Neural cell (in vitro differentiated cells): ENCODE results near the gene LARP1. TPM values are rescaled to one million over a fixed set of nuclear protein-coding genes. Genes with fewer than 3 reads are reported as not detected.

ENCODE experiments used
- H2AFZ ChIP-seq: fragments of 200-600, 300-800 bp; sonication (generic), shearing (Covaris generic); 2 replicates; pipeline ENCODE4 v1.6.0; 2014; ENCODE audit warnings: low read depth, mild to moderate bottlenecking, antibody characterized with exemption, low read length, moderate library complexity
- H3F3A ChIP-seq: fragments of 200-600 bp; shearing (Covaris generic); 2 replicates; pipeline ENCODE4 v1.6.1; 2016; ENCODE audit warnings: mild to moderate bottlenecking, moderate library complexity, mixed read lengths, antibody characterized with exemption, low read length; ENCODE audit not compliant: insufficient read depth, poor library complexity, severe bottlenecking
- H3K27ac ChIP-seq: fragments of 200-600, 300-800 bp; sonication (generic), shearing (Covaris generic); 2 replicates; pipeline ENCODE4 v1.5.1; 2014; ENCODE audit warnings: mild to moderate bottlenecking, low read length, moderate library complexity
- H3K27me3 ChIP-seq: fragments of 300-800, 200-600 bp; sonication (generic), shearing (Covaris generic); 2 replicates; pipeline ENCODE4 v1.6.0; 2014; ENCODE audit warnings: mild to moderate bottlenecking, low read depth, low read length, moderate library complexity; ENCODE audit not compliant: insufficient read depth
- H3K36me3 ChIP-seq: fragments of 300-800, 200-600 bp; sonication (generic), shearing (Covaris generic); 2 replicates; pipeline ENCODE4 v1.5.1; 2014; ENCODE audit warnings: mild to moderate bottlenecking, antibody characterized with exemption, low read length, moderate library complexity; ENCODE audit not compliant: insufficient read depth
- H3K4me2 ChIP-seq: fragments of 300-800, 200-600 bp; sonication (generic), shearing (Covaris generic); 2 replicates; pipeline ENCODE4 v1.6.0; 2014; ENCODE audit warnings: mild to moderate bottlenecking, low read length
- H3K4me3 ChIP-seq: fragments of 300-800, 200-600 bp; sonication (generic), shearing (Covaris generic); 2 replicates; pipeline ENCODE4 v1.5.1; 2014; ENCODE audit warnings: mild to moderate bottlenecking, low read length, moderate library complexity
- H3K79me2 ChIP-seq: fragments of 200-600 bp; shearing (Covaris generic); replicated peaks from 2 replicates; pipeline ENCODE4 v1.6.0; 2014; ENCODE audit warnings: mild to moderate bottlenecking, low read length, moderate library complexity; ENCODE audit not compliant: insufficient read depth
- H3K9ac ChIP-seq: fragments of 300-800, 200-600 bp; sonication (generic), shearing (Covaris generic); 2 replicates; pipeline ENCODE4 v1.6.1; 2016; ENCODE audit warnings: mild to moderate bottlenecking, low read length, mixed read lengths
- H3K9me2 ChIP-seq: fragments of 200-600 bp; shearing (Covaris generic); 2 replicates; pipeline ENCODE4 v1.6.1; 2016; ENCODE audit warnings: mild to moderate bottlenecking, low read length, mixed read lengths; ENCODE audit not compliant: insufficient read depth
- H3K9me3 ChIP-seq: fragments of 200-600, 300-800 bp; sonication (generic), shearing (Covaris generic); 2 replicates; pipeline ENCODE4 v1.6.1; 2016; ENCODE audit warnings: mild to moderate bottlenecking, mixed run types, low read length, moderate library complexity, mixed read lengths
- H4K20me1 ChIP-seq: fragments of 200-600 bp; shearing (Covaris generic); 2 replicates; pipeline ENCODE4 v1.6.1; 2016; ENCODE audit warnings: mild to moderate bottlenecking, mixed run types; ENCODE audit not compliant: insufficient read depth
- CTCF ChIP-seq: fragments of 450-650 bp; IDR thresholded peaks from 2 replicates; pipeline ENCODE4 v1.5.1; 2014; ENCODE audit warnings: antibody characterized with exemption, mild to moderate bottlenecking, moderate library complexity; ENCODE audit not compliant: poor library complexity, severe bottlenecking
- EP300 ChIP-seq: fragments of 450-650 bp; conservative IDR thresholded peaks from 2 replicates; pipeline ENCODE4 v1.6.1; 2014; ENCODE audit warnings: antibody characterized with exemption, mild to moderate bottlenecking, moderate library complexity; ENCODE audit not compliant: poor library complexity, severe bottlenecking
- EZH2 ChIP-seq: fragments of 200-600, 300-800 bp; shearing (Covaris generic), sonication (generic); IDR thresholded peaks from 2 replicates; pipeline ENCODE4 v1.6.1; 2014; ENCODE audit warnings: antibody characterized with exemption, low read length, borderline replicate concordance, mild to moderate bottlenecking; ENCODE audit not compliant: insufficient read depth, poor library complexity, severe bottlenecking
- MXI1 ChIP-seq: fragments of 450-650 bp; conservative IDR thresholded peaks from 2 replicates; pipeline ENCODE4 v1.6.1; 2014; ENCODE audit warnings: antibody characterized with exemption, mild to moderate bottlenecking; ENCODE audit not compliant: poor library complexity, severe bottlenecking
- POLR2AphosphoS5 ChIP-seq: IDR thresholded peaks from 2 replicates; pipeline ENCODE4 v1.6.1; 2012
- RAD21 ChIP-seq: fragments of 450-650 bp; conservative IDR thresholded peaks from 2 replicates; pipeline ENCODE4 v1.6.1; 2014; ENCODE audit warnings: antibody characterized with exemption, mild to moderate bottlenecking, moderate library complexity
- REST ChIP-seq: IDR thresholded peaks from 2 replicates; pipeline ENCODE4 v1.6.1; 2012; ENCODE audit warnings: borderline replicate concordance
- SMC3 ChIP-seq: fragments of 450-650 bp; conservative IDR thresholded peaks from 2 replicates; pipeline ENCODE4 v1.6.1; 2014; ENCODE audit warnings: antibody characterized with exemption, mild to moderate bottlenecking, moderate library complexity; ENCODE audit not compliant: poor library complexity
- TAF1 ChIP-seq: IDR thresholded peaks from 2 replicates; pipeline ENCODE4 v1.6.1; 2012; ENCODE audit warnings: low read depth
- polyA plus RNA-seq: library from polyadenylated mRNA; depleted of rRNA; stranded (reverse); fragments of >200 nt; gene quantifications from 2 replicates; pipeline ENCODE4 v1.2.3, GENCODE V29; 2014

LARP1 gene
- polyA plus RNA-seq, 1 donor from 2014 or later: 36.1 TPM

GRCh38 chr5:154811239-154811638 lies 56.1 kb downstream of the LARP1 start:
- H3K9ac ChIP-seq: no peak overlapping the region
- H2AFZ ChIP-seq: no peak overlapping the region
- H3F3A ChIP-seq: no peaks in the 10 kb centered on the region
- no peak overlapping the region for H3K27ac ChIP-seq
- no peaks in the 10 kb centered on the region for H3K79me2 ChIP-seq
- no peak for TF ChIP-seq MXI1
- no peak for TF ChIP-seq REST
- TF ChIP-seq TAF1: no peak
- TF ChIP-seq RAD21: no peak
- TF ChIP-seq POLR2AphosphoS5: no peak
- TF ChIP-seq EZH2: no peak
- TF ChIP-seq EP300: no peak
- no peak for TF ChIP-seq CTCF
- no peak for TF ChIP-seq SMC3
- no peak overlapping the region for H3K4me2 ChIP-seq
- peaks cover 6% of the 10 kb centered on the region for H3K36me3 ChIP-seq
- no peaks in the 10 kb centered on the region for H4K20me1 ChIP-seq
- H3K4me3 ChIP-seq: no peak overlapping the region
- H3K27me3 ChIP-seq: no peaks in the 10 kb centered on the region
- H3K9me2 ChIP-seq: no peaks in the 10 kb centered on the region
- H3K9me3 ChIP-seq: no peaks in the 10 kb centered on the region

GRCh38 chr5:154811653-154812465 lies 56.7 kb downstream of the LARP1 start:
- Histone ChIP-seq H3K9ac (no peak overlapping the region), H4K20me1 (no peaks in the 10 kb centered on the region), H3K27ac (no peak overlapping the region), H3K4me2 (no peak overlapping the region), H3K9me2 (no peaks in the 10 kb centered on the region), H3F3A (no peaks in the 10 kb centered on the region), H3K36me3 (peaks cover 6% of the 10 kb centered on the region), H3K4me3 (no peak overlapping the region), H2AFZ (no peak overlapping the region), H3K27me3 (no peaks in the 10 kb centered on the region), H3K9me3 (no peaks in the 10 kb centered on the region), H3K79me2 (no peaks in the 10 kb centered on the region)
- no peak for TF ChIP-seq EZH2
- TF ChIP-seq REST: no peak
- TF ChIP-seq POLR2AphosphoS5: no peak
- peak; percentile 69 for TF ChIP-seq RAD21
- TF ChIP-seq CTCF: peak; percentile 78
- TF ChIP-seq EP300: no peak
- no peak for TF ChIP-seq MXI1
- TF ChIP-seq TAF1: no peak
- peak; percentile 77 for TF ChIP-seq SMC3
